ENCODE measurements around the gene CTXND1.
"Not testable (repeated sequence)": the region's sequence is repeated elsewhere in the genome, so short reads cannot be mapped to it uniquely, and the experiment has no call there.

Gene CTXND1

DNA sequence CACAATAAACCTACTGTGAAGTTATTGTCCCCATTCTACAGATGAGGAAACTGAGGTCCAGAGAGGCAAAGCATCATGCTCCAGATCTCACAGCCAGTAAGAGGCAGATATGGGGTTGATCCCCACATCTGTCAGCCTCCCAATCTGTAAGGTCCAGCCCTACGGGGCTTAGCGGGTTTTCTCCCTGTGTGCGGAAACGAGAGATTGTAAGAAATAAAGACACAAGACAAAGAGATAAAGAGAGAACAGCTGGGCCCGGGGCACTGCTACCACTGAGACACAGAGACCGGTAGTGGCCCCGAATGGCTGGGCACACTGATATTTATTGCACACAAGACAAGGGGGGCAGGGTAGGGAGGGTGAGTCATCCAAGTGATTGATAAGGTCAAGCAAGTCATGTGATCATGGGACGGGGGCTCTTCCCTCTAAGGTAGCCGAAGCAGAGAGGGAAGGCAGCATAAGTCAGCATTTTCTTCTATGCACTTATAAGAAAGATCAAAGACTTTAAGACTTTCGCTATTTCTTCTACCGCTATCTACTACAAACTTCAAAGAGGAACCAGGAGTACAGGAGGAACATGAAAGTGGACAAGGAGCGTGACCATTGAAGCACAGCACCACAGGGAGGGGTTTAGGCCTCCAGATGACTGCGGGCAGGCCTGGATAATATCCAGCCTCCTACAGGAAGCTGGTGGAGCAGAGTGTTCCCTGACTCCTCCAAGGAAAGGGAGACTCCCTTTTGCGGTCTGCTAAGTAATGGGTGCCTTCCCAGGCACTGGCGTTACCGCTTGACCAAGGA is 96.4 kb downstream of the CTXND1 start:
- not testable (repeated sequence) for DNase-seq

DNA sequence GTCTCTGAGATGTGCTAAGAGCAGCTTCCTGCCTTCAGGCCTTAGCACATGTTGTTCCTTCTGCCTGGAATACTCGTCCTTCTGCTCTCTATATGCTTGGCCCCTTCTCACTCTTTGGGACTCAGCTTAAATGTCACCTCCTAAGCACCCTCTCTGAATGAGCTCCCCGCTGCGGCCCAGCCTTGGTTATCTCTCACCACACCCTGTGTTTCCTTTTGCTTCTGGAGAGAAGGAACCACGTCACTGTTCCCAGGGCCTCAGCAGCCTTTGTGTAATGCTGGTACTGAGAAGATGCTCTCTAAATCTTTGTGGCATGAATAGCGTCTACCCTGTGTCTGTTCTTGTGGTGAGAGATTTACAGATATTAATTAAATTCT is 97.0 kb downstream of the CTXND1 start:
- no peak for DNase-seq

DNA sequence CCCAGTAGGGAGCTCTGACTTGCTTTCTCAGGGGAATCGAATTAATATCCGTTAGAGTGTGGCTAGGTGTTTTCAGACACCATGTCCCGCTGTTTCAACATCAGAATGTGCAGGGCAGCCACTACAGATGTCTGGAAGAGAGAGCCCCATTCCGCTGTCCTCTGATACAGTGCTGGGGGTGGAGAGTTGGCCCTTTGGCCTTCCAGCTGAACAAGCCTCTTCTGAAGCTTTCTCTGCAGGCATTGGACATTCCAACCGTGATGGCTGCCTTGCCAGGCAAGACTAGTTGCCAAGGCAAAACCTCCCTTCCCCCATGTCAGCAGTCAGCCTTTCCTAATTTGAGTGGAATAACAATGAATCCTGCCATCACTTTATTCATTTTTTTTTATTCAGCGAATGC is 97.7 kb downstream of the CTXND1 start:
- no peak for DNase-seq

DNA sequence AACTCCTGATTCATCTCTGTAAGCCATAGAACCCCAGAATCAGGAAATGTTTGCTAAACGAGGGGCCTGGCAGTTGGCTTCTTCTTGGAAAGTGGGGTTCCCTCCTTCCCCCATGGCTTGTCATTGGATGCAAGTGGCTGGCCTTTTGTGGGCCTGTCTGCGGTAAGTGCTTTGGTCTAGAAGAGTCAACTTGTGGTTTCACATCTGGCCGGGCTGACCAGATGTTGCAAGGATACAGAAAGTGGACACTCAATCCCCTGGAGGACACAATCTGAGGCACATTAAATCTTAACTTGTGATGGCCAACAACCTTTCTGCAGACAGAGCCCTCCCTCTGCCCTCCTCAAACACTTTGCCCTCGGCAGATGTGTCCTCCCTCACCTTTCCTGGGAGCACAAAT is 98.1 kb downstream of the CTXND1 start:
- DNase-seq, result no peak

DNA sequence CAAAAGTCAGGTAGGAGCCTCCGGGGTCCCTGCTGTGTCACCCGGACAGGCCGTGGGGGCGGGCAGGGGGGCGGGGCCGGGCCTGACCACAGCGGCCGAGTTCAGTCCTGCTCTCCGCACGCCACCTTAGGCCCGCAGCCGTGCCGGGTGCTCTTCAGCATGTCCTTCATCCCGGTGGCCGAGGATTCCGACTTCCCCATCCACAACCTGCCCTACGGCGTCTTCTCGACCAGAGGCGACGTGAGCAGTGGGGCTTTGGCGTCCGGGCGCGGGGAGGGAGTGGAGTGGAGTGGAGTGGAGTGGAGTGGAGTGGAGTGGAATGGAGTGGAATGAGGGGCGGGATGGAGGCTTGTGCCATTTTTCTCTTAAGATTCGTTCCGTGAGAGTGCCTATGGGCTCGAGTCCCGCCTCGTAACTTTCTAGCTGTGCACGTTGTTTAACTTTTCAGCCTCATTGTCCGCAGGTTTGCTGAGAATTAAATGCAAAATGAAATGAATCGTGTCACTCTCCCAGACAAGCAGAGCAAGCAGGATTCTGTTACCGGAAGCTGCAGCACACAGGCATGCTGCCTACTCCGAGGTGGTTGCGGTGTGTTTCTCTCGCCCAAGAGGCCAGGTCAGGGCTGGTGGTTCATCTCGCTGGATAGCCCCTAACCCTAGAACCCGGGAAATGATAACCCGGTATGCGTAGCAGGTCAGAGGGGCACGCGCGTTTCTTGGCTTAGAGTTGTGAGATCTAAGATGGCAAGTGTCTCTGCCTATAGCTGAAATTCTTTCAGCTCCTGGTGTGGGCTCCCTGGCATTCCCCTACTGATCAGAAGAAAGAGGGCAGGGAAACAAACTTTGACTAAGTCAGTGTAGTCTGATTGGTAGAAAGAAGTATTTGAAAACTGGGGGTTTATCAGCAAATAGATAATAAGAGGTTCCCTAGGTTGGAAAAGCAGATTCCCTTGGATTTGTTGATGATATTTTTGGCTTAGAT is 98.8 kb downstream of the CTXND1 start, which contains the start of gene FAH:
FAH (plus strand) TSS at position 104 of the 981 bp plus-strand sequence; CDS start at position 160, 56 bp downstream.
- DNase-seq, result peak; percentile 71 to 88

DNA sequence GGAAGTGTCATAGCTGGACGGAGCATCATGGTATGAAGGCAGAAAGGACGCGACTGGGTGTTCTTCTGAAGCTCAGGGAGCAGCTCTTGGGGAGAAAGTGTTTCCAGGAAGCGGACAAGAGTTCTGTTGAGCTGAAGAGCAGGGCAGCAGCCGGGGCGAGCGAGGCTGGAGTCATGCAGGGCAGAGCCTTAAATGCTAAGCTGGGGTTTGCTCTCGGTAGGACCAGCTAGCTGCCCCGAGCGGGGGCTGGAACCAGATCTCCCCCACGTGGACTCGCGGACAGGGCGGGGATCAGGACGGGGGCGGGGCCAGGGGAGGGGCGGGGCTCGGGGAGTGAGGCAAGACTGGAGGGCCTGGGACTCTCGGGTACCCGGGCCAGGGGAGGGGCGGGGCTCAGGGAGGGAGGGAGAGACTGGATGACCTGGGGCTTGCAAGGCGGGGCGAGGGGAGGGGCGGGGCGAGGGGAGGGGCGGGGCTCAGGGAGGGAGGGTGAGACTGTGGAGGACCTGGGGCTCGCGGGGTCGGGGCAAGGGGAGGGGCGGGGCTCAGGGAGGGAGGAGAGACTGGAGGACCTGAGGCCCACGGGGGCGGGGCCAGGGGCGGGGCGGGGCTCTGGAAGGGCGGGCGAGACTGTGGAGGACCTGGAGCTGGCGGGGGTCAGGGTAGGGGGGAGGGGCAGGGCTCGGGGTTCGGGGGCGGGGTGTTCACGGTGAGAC is 99.7 kb downstream of the CTXND1 start:
- DNase-seq, result peak; percentile 89 to 96

DNA sequence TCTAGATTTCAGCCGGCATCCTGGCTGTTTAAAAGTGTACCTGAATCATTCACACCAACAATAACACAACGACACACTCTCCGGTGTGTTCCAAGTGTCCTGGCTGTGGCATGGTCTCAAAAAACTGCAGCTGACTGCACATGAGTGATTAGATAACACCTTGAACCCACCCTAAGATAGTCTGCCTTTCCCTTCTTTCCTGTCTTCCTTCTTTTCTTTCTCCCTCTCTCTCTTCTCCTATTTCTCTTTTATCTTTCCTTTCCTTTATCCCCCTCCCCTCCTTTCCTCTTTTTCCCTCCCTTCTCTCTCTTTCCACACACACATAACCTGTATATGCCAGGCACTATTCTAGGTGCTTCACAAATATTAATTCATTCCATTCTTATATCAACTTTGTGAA is 100.4 kb downstream of the CTXND1 start:
- DNase-seq, result no peak

DNA sequence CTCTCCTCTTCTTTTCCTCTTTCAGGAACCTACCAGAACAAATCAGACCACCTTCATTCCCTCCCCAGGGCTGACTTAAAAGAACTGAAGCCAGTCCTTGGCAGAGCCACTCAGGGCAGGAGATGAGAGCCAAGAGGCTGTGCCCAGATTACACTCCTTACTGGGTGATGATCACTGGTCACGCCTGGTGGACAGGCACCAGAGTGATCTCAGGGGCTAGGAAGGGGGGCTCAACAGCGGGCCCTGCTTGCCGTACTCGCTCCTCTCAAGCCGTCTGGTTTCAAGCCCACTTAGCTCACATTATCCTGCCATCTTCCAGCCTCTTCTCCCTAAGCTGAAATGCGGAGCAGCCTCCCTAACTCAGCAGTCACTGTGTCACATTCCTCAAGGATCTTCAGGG is 100.9 kb downstream of the CTXND1 start:
- DNase-seq, result no peak
